GM19452 (cell line): ENCODE data around the gene LHCGR.
A peak's percentile ranks its signal among the peaks of the same experiment; 100 is the strongest.
"Not testable (repeated sequence)": the region's sequence is repeated elsewhere in the genome, so short reads cannot be mapped to it uniquely, and the experiment has no call there.

Experiments
- ATAC-seq: cut with Tn5 transposase; IDR thresholded peaks from one replicate; pipeline ENCODE4 v1.9.1; 2021; ENCODE audit not compliant: unreplicated experiment

The LHCGR gene

DNA sequence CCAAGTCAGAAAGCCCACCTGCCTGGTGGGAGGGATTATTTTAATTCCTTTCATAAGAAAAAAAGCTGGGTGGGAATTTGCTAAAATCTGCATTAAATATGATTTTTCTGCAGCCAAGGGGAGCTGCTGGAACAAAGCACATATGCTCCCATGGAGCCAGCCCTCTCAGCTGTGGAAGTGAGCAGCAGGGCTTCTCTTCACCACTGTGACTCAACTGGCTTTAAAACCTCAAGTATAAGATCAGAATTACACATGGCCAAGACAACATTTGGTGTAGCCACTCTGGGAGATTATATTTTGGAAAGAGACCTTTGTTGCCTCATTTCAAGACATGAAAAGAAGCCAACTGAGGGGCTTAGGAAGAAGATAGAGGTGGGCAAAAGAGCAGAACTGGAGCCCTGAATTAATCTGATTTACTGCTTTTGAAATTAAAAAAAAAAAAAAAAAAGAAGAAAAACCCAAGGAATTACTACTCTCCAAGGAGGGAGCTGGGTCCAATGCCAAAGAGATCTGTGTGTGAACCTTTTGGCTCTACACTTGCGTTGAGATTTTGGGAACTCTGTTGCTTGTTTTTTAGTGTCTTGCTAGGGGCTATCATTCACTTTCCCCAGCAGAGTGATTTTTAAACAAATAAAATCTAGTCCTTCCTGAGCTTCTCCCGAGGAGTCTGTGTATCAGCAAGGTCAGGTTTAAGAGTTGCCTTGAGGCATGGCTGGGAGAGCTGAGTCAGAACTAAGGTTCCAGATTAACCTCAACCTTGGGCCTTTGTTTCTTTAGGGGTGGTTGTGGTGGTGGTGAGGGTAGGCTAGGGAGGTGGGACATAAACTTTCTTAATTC lies 6.0 kb downstream of the LHCGR start:
- peak; percentile 62 for ATAC-seq

- no peak for ATAC-seq
Measured at GRCh38 chr2:48747319-48747718, 8.2 kb downstream of the LHCGR start.

DNA sequence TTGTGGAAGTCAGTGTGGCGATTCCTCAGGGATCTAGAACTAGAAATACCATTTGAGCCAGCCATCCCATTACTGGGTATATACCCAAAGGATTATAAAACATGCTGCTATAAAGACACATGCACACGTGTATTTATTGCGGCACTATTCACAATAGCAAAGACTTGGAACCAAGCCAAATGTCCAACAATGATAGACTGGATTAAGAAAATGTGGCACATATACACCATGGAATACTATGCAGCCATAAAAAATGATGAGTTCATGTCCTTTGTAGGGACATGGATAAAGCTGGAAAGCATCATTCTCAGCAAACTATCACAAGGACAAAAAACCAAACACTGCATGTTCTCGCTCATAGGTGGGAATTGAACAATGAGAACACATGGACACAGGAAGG lies 16.3 kb downstream of the LHCGR start:
- not testable (repeated sequence) for ATAC-seq

DNA sequence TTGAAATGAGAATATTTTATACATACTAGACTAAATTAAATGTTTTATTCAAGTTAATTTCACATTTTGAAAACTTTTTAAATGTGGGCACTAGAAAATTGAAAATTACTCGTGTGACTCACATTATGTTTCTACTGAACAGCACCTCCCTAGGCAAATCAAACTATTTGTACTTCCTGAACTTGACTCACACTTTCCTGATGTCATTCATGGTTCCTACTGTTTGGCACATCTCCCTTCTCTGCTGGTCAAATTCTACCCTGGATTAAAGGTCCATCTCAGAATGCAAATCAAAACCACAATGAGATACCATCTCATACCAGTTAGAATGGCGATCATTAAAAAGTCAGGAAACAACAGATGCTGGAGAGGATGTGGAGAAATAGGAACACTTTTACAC lies 16.7 kb downstream of the LHCGR start:
- ATAC-seq: no peak

GRCh38 chr2:48736251-48736650 lies 19.3 kb downstream of the LHCGR start:
- no peak for ATAC-seq

GRCh38 chr2:48734576-48735303 lies 20.8 kb downstream of the LHCGR start:
- ATAC-seq: no peak

DNA sequence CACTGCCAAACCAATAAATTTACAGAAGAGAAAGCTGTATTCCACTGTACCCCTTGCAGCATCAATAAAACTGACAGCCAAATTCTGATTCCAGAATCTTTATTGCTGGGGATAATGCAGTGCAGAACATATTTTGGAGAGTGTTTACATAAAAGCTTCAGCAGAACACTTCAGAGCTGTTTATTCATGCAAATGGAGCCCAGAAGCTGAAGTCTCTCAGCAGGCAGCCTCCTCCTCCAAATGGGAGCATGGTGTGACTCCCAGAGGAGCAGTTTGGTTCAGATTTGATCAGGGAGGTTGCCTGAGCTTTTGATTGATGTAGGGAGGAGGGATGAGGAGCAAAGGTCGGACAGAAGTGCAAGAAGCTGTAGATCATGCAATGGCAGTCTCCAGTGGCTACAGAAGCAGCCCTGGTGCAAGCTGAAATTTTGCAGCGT lies 22.4 kb downstream of the LHCGR start:
- no peak for ATAC-seq

DNA sequence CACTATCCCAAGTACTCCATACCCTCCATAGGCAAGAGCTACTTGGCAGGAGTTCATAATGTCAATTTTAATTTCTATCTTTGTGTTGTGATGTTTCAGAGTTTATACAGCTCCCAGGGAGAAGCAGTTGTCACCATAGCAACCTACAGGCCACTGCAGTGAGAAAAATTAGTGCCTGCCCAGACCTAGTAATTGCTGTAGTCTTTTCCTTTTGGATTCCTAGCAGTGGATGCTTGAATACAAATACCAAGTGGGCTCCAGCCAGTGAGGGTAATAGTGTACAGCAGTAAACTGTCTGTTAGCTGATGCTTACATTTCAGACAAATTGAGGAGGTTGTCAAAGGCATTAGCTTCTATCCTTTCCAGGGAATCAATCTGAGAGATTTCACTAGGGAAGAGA lies 26.7 kb downstream of the LHCGR start:
- no peak for ATAC-seq

DNA sequence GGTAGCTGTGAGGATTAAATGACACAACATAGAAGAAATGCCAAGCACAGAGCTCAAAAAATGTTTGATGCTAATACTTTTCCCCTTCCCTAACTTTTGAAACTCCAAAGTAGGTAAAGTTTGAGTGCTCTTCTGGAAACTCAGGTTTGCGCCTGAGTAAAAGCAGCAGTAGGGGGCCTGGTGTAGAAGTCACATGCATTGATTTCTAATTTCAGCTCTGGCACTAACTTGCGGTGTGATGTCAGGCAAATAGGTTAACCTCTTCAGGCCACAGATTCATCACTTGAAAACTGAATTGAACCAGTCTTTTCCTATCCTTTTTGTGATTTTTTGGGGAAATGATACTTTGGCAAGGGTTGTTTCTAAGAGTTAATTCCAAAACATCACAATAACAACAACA lies 27.2 kb downstream of the LHCGR start:
- no peak for ATAC-seq

- no peak for ATAC-seq
Measured at GRCh38 chr2:48727560-48727959, 28.0 kb downstream of the LHCGR start.

DNA sequence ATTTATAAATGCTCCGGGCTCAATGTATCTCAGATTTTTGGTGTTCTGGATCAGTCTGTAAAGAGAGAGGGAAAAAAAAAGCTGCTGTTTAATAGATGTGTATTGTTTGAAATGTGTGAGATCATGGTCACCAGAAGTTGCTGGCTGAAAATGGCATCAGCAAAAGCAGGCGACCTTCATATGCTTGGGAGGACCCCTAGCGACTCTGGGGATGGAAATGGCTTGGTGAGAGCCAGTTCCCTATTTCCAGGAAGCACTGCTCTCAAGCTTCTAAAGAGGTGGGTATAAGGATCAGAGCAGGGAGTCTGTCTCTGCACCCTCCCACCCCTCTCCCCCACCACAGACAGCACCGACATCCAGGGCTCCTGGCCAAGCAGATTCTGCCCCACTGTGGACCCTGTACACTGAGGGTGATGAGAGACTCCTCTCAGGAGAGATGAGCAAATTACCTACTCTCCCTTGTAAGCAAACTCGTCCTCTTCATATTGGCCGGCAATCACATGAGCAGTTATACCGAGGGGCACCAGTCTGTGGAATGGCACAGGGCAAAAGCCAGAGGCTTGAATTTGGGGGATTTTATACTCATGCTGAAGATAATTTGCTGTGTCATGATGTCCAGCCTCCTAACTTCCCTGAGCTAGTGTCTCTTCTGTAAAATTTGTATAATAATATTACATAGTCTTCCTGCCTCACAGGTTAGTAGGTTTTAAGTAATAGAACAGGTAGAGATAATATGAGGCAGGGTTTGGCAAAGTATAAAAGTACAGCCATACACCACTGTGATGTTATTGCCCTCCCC lies 29.6 kb downstream of the LHCGR start:
- no peak for ATAC-seq

GRCh38 chr2:48724278-48724677 lies 31.2 kb downstream of the LHCGR start:
- ATAC-seq: no peak

GRCh38 chr2:48723129-48723528 lies 32.4 kb downstream of the LHCGR start:
- no peak for ATAC-seq

DNA sequence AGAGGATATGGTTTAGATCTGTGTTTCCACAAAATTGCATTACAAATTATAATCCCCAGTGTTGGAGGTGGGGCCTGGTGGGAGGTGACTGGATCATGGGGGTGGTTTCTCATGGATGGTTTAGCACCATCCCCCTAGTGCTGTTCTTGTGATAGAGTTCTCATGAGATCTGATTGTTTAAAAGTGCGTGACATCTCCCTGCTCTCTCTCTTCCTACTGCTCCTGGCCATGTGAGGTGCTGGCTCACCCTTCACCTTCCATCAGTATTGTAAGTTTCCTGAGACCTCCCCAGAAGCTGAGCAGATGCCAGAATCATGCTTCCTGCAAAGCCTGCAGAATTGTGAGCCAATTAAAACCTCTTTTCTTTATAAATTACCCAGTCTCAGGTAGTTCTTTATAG lies 33.1 kb downstream of the LHCGR start:
- no peak for ATAC-seq

DNA sequence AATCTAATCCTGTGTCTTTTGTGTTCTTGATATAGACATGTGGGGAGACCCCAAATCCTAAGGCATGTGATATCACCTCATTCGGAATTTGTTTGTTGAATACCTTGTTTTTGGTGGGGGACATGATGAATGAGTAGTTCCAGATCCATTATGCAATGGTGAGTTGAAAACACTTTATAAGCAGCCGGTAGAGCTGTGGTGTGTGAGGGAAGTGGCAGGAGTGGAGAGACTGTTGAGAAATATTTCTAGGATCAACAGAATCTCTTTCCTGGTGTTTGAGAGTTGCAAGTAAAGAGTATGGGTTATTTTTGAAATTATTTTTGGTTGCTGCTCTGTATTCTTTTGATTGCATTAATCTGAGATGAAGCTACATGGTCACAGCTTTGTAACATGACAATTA lies 34.4 kb downstream of the LHCGR start:
- ATAC-seq: no peak

DNA sequence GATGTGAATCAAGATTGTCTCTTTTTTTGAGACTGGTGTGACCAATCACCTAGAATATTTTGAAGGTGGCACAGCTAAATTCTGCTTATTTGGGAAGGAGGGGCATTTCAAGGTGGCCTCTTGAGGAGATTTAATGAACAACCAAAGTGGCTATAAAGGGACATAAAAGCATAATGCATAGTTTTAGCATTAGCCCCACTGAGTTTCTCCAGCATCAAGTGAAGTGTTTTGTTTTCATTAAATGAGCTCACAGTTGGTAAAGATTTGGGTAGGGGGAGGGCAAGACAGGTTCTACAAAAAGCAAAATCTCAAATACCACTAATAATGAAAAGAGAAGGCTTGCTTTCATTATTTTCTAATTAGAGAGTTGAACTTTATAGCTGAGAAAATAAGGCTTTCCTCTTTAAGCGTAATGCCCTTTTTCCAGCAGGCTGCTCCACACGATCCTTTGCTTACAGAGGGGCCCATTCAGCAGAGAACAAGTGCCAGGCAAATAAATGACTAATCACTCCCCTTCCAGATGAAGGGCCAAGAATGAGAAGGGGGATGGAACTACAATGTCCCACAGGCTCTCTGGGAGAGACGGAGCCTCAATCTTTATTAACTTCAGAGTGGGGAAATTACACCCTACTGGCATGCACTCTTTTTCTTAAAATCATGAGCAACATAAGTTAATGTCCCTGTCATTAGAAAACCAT lies 35.9 kb downstream of the LHCGR start:
- ATAC-seq: no peak

GRCh38 chr2:48717846-48718245 lies 37.7 kb downstream of the LHCGR start:
- ATAC-seq: no peak

- no peak for ATAC-seq
Measured at GRCh38 chr2:48715956-48716355, 39.6 kb downstream of the LHCGR start.

GRCh38 chr2:48715042-48715899 lies 40.3 kb downstream of the LHCGR start:
- ATAC-seq: no peak

DNA sequence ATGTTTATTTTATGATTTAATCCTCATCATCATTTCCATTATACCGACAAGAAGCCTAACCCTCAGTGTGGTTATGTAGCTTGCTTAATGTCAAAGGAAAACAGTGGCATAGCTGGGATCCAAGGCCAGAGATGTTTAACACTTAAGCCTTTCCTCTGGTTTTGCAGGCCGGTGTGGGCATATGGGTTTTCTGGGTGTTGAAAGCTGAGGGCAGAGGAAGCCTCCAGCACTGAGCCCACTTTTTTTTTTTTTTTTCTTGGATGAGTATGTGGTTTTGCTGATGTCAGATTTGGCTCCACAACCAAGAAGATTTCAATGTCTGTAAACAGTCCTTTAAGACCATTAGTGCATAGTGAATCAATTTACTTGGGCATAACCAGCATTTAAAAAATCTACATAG lies 41.3 kb downstream of the LHCGR start:
- ATAC-seq: no peak
